K562 (cell line): ENCODE measurements around the gene TALDO1.

ENCODE experiments used
- EZH2 ChIP-seq: IDR thresholded peaks from 2 replicates; pipeline ENCODE4 v1.6.1; 2012; ENCODE audit warnings: low read depth, mild to moderate bottlenecking, inconsistent platforms, low read length, borderline replicate concordance
- FUS ChIP-seq: fragments of 200-400 bp; formaldehyde crosslinking; optimal IDR thresholded peaks from 2 replicates; pipeline ENCODE3; 2017; ENCODE audit warnings: low read depth, low read length
- KDM1A ChIP-seq, 2 experiments: fragments of 450-650 bp; IDR thresholded peaks; 2 replicates each; pipeline ENCODE4 v1.6.1; 2016; ENCODE audit warnings: mild to moderate bottlenecking in 2 of 2
- POLR2A ChIP-seq: fragments of 450-650 bp; conservative IDR thresholded peaks from 2 replicates; pipeline ENCODE4 v1.6.1; 2016
- TCF7 ChIP-seq: sonication (generic); IDR thresholded peaks from 2 replicates; pipeline ENCODE4 v1.6.1; 2016; ENCODE audit warnings: antibody characterized with exemption, borderline replicate concordance
- ZNF445 ChIP-seq: fragments of 250-450 bp; sonication (Bioruptor Pico); IDR thresholded peaks from 2 replicates; pipeline ENCODE4 v1.4.0; 2020; ENCODE audit warnings: low read depth, mild to moderate bottlenecking, moderate library complexity
- TF ChIP-seq, protein P1 (sequence below): fragments of 150-350 bp; conservative IDR thresholded peaks from 2 replicates; pipeline ENCODE4 v1.6.1; 2014; ENCODE audit warnings: low read length
- TF ChIP-seq, protein P2 (sequence below): fragments of 450-650 bp; IDR thresholded peaks from 2 replicates; pipeline ENCODE4 v1.6.1; 2017; ENCODE audit warnings: antibody characterized with exemption

DNA sequence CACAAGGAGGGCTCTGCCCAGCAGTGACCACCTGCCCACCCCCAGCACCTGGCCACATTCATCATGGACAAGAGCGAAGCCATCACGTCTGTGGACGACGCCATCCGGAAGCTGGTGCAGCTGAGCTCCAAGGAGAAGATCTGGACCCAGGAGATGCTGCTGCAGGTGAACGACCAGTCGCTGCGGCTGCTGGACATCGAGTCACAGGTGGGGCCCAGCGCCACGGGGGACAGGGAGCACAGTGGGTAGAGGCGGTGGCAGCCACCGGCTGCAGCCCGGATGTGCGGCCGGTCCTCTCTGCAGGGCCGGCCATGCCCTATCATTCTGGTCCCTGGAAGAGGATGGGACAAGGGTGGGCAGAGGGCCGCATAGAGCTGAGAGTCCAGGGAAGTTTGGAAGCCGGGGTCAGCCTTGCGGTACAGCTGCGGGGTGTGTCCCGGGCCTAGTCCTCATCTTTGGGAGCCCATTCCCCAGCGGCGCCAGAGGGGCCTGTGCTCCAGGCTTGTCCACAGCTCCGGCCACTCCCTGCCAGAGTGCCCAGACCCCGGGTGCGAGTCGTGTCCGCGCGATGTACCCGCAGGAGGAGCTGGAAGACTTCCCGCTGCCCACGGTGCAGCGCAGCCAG, 27.1 kb upstream of the TALDO1 start:
- no peak for TF ChIP-seq POLR2A
- TF ChIP-seq, protein P1, sequence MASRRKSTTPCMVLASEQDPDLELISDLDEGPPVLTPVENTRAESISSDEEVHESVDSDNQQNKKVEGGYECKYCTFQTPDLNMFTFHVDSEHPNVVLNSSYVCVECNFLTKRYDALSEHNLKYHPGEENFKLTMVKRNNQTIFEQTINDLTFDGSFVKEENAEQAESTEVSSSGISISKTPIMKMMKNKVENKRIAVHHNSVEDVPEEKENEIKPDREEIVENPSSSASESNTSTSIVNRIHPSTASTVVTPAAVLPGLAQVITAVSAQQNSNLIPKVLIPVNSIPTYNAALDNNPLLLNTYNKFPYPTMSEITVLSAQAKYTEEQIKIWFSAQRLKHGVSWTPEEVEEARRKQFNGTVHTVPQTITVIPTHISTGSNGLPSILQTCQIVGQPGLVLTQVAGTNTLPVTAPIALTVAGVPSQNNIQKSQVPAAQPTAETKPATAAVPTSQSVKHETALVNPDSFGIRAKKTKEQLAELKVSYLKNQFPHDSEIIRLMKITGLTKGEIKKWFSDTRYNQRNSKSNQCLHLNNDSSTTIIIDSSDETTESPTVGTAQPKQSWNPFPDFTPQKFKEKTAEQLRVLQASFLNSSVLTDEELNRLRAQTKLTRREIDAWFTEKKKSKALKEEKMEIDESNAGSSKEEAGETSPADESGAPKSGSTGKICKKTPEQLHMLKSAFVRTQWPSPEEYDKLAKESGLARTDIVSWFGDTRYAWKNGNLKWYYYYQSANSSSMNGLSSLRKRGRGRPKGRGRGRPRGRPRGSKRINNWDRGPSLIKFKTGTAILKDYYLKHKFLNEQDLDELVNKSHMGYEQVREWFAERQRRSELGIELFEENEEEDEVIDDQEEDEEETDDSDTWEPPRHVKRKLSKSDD: no peak
- no peak for TF ChIP-seq KDM1A (IDR thresholded peaks at IDR 0.05)
- TF ChIP-seq, protein P2, sequence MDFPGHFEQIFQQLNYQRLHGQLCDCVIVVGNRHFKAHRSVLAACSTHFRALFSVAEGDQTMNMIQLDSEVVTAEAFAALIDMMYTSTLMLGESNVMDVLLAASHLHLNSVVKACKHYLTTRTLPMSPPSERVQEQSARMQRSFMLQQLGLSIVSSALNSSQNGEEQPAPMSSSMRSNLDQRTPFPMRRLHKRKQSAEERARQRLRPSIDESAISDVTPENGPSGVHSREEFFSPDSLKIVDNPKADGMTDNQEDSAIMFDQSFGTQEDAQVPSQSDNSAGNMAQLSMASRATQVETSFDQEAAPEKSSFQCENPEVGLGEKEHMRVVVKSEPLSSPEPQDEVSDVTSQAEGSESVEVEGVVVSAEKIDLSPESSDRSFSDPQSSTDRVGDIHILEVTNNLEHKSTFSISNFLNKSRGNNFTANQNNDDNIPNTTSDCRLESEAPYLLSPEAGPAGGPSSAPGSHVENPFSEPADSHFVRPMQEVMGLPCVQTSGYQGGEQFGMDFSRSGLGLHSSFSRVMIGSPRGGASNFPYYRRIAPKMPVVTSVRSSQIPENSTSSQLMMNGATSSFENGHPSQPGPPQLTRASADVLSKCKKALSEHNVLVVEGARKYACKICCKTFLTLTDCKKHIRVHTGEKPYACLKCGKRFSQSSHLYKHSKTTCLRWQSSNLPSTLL: no peak
- TF ChIP-seq FUS: no peak
- no peak for TF ChIP-seq TCF7
- TF ChIP-seq ZNF445 (CRISPR knock-in tag): no peak
- TF ChIP-seq EZH2: no peak
